ENCODE results near the gene FRAS1. TPM values are rescaled to one million over a fixed set of nuclear protein-coding genes. Genes with fewer than 3 reads are reported as not detected.

Gene FRAS1
- total RNA-seq, 2 donors from 2014 or later: 6.4 to 11.0 TPM

- intact Hi-C loops (cut with DNase I): no loop called here
- no peaks in the 10 kb centered on the region for H3K9me3 ChIP-seq
- H3K27ac ChIP-seq: no peak overlapping the region
- TF ChIP-seq POLR2AphosphoS5 (IDR thresholded peaks at IDR 0.05) (no peak), CTCF (IDR thresholded peaks at IDR 0.05) (no peak), POLR2A (IDR thresholded peaks at IDR 0.05) (no peak)
- no peak for DNase-seq (ENCODE audit: low spot score)
- WGBS: 93% methylated on average over 6 of the region's 6 CpGs
- no peaks in the 10 kb centered on the region for H3K4me1 ChIP-seq (replicated peaks)
- no peak overlapping the region for H3K4me3 ChIP-seq
- no peaks in the 10 kb centered on the region for H3K27me3 ChIP-seq (replicated peaks; ENCODE audit: insufficient read depth)
- H3K36me3 ChIP-seq: no peaks in the 10 kb centered on the region
Measured at GRCh38 chr4:78353921-78354320, 296.8 kb downstream of the FRAS1 start.

- Histone ChIP-seq H3K4me3 (no peak overlapping the region), H3K27ac (no peak overlapping the region), H3K9me3 (no peaks in the 10 kb centered on the region), H3K4me1 (replicated peaks) (no peaks in the 10 kb centered on the region), H3K36me3 (no peaks in the 10 kb centered on the region), H3K27me3 (replicated peaks; ENCODE audit: insufficient read depth) (no peaks in the 10 kb centered on the region)
- intact Hi-C loops (cut with DNase I): no loop called here
- 82% methylated on average over 4 of the region's 4 CpGs for WGBS
- TF ChIP-seq CTCF (IDR thresholded peaks at IDR 0.05) (no peak), POLR2AphosphoS5 (IDR thresholded peaks at IDR 0.05) (no peak), POLR2A (IDR thresholded peaks at IDR 0.05) (no peak)
- no peak for DNase-seq (ENCODE audit: low spot score)
Measured at GRCh38 chr4:78354782-78355181, 297.7 kb downstream of the FRAS1 start.

- no peaks in the 10 kb centered on the region for H3K36me3 ChIP-seq
- no peak overlapping the region for H3K27ac ChIP-seq
- DNase-seq (ENCODE audit: low spot score): no peak
- 90% methylated on average over 3 of the region's 3 CpGs for WGBS
- no peaks in the 10 kb centered on the region for H3K4me1 ChIP-seq (replicated peaks)
- H3K27me3 ChIP-seq (replicated peaks; ENCODE audit: insufficient read depth): no peaks in the 10 kb centered on the region
- H3K4me3 ChIP-seq: no peak overlapping the region
- no peak for TF ChIP-seq POLR2A (IDR thresholded peaks at IDR 0.05)
- no peaks in the 10 kb centered on the region for H3K9me3 ChIP-seq
- intact Hi-C loops (cut with DNase I): no loop called here
Measured at GRCh38 chr4:78355306-78355705, 298.2 kb downstream of the FRAS1 start.

- no peaks in the 10 kb centered on the region for H3K27me3 ChIP-seq (replicated peaks; ENCODE audit: insufficient read depth)
- 82% methylated on average over 2 of the region's 2 CpGs for WGBS
- H3K9me3 ChIP-seq: no peaks in the 10 kb centered on the region
- H3K27ac ChIP-seq: no peak overlapping the region
- TF ChIP-seq CTCF (IDR thresholded peaks at IDR 0.05): no peak
- TF ChIP-seq POLR2AphosphoS5 (IDR thresholded peaks at IDR 0.05): no peak
- TF ChIP-seq POLR2A (IDR thresholded peaks at IDR 0.05): no peak
- H3K4me3 ChIP-seq: no peak overlapping the region
- H3K4me1 ChIP-seq (replicated peaks): no peaks in the 10 kb centered on the region
- H3K36me3 ChIP-seq: no peaks in the 10 kb centered on the region
- intact Hi-C loops (cut with DNase I): no loop called here
- no peak for DNase-seq (ENCODE audit: low spot score)
Measured at GRCh38 chr4:78356251-78356786, 299.2 kb downstream of the FRAS1 start.

GRCh38 chr4:78357122-78357521, 300.0 kb downstream of the FRAS1 start:
- H3K4me1 ChIP-seq (replicated peaks): no peaks in the 10 kb centered on the region
- no peaks in the 10 kb centered on the region for H3K36me3 ChIP-seq
- no peaks in the 10 kb centered on the region for H3K9me3 ChIP-seq
- no peak overlapping the region for H3K4me3 ChIP-seq
- TF ChIP-seq POLR2AphosphoS5 (IDR thresholded peaks at IDR 0.05): no peak
- no peak for TF ChIP-seq CTCF (IDR thresholded peaks at IDR 0.05)
- TF ChIP-seq POLR2A (IDR thresholded peaks at IDR 0.05): no peak
- 85% methylated on average over 1 of the region's 1 CpG for WGBS
- intact Hi-C loops (cut with DNase I): no loop called here
- no peak overlapping the region for H3K27ac ChIP-seq
- no peaks in the 10 kb centered on the region for H3K27me3 ChIP-seq (replicated peaks; ENCODE audit: insufficient read depth)
- no peak for DNase-seq (ENCODE audit: low spot score)

Measured in prostate gland (tissue), 2 donors.